Natural killer cell (primary cell): ENCODE results near the gene GNAT1. TPM values are rescaled to one million over a fixed set of nuclear protein-coding genes. Genes with fewer than 3 reads are reported as not detected.

Source experiments
- ATAC-seq, 3 donors: fragments of 150-1000 bp in 2 of 3; fragments of 200-7000 bp in 1 of 3; cut with Tn5 transposase; 1 replicate in 1 of 3; 2 replicates in 2 of 3; pipeline ENCODE4 v1.10.0; 2021; ENCODE audit warnings: mild to moderate bottlenecking in 2 of 3, moderate library complexity in 2 of 3
- DNase-seq, 2 donors: peaks; one replicate each; pipeline versions ENCODE4 v3.0.0 to v3.0.0-alpha.2; 2013 to 2021; ENCODE audit warnings: mixed read lengths in 1 of 2
- H3K27ac ChIP-seq: one replicate; pipeline ENCODE4 v1.5.1; 2013; ENCODE audit warnings: mild to moderate bottlenecking, low read length
- H3K27me3 ChIP-seq: one replicate; pipeline ENCODE4 v1.6.1; 2013; ENCODE audit warnings: low read length; ENCODE audit not compliant: control insufficient read depth, insufficient read depth
- H3K36me3 ChIP-seq: one replicate; pipeline ENCODE4 v1.6.1; 2013; ENCODE audit warnings: low read length; ENCODE audit not compliant: control insufficient read depth, insufficient read depth
- H3K4me1 ChIP-seq: one replicate; pipeline ENCODE4 v1.6.1; 2013; ENCODE audit warnings: low read length; ENCODE audit not compliant: control insufficient read depth, insufficient read depth
- H3K4me3 ChIP-seq: one replicate; pipeline ENCODE4 v1.5.1; 2013; ENCODE audit warnings: low read length
- H3K9me3 ChIP-seq: one replicate; pipeline ENCODE4 v1.6.1; 2013; ENCODE audit warnings: low read length; ENCODE audit not compliant: control insufficient read depth, insufficient read depth
- H3K27ac Mint-ChIP-seq, 2 donors: one replicate each; pipeline ENCODE4 v1.8.0; 2022; ENCODE audit warnings: mild to moderate bottlenecking in 2 of 2, mixed read lengths in 2 of 2, moderate library complexity in 1 of 2
- H3K27me3 Mint-ChIP-seq, 2 donors: one replicate each; pipeline ENCODE4 v1.8.0; 2022; ENCODE audit warnings: low read depth in 2 of 2, mixed read lengths in 2 of 2
- H3K36me3 Mint-ChIP-seq: one replicate; pipeline ENCODE4 v1.8.0; 2022; ENCODE audit warnings: mixed read lengths
- H3K4me1 Mint-ChIP-seq, 2 donors: one replicate each; pipeline ENCODE4 v1.8.0; 2022; ENCODE audit warnings: mixed read lengths in 2 of 2
- H3K4me3 Mint-ChIP-seq: one replicate; pipeline ENCODE4 v1.8.0; 2022; ENCODE audit warnings: mild to moderate bottlenecking, moderate library complexity, mixed read lengths
- H3K9me3 Mint-ChIP-seq, 2 donors: one replicate each; pipeline ENCODE4 v1.8.0; 2022; ENCODE audit warnings: mixed read lengths in 2 of 2
- CTCF ChIP-seq: fragments of 200-600 bp; IDR thresholded peaks from one replicate; pipeline ENCODE4 v1.8.0; 2022; ENCODE audit warnings: antibody characterized with exemption
- WGBS: methylation state at CpG from one replicate; pipeline ENCODE4 v1.1.7; 2013; ENCODE audit warnings: missing lambda C conversion rate; ENCODE audit not compliant: insufficient coverage; 5-methylcytosine and 5-hydroxymethylcytosine counted together
- intact Hi-C: fragments of 100-400 bp; cut with micrococcal nuclease; formaldehyde crosslinking; loops from one replicate; pipeline ENCODE4 v1.14.2; 2022
- total RNA-seq, 4 donors: library from RNA; stranded (reverse); fragments of 120-200 nt in 1 of 4; gene quantifications; one replicate each; pipeline versions ENCODE4 v1.2.3 to v1.2.4, GENCODE V29; 2013 to 2022

Gene GNAT1
- total RNA-seq, 3 donors from 2014 or later (not counting 1 experiment from before 2014, with no cell fraction given), result not detected

- 91% methylated on average over 7 of the region's 7 CpGs for WGBS
- peaks cover 0 to 6% of the 10 kb centered on the region in 2 donors for H3K27me3 Mint-ChIP-seq
- intact Hi-C loops, result no loop called here
- DNase-seq, result no peak
- peaks cover 0 to 6% of the 10 kb centered on the region in 2 donors for H3K4me1 Mint-ChIP-seq
- no peaks in the 10 kb centered on the region for H3K36me3 Mint-ChIP-seq
- H3K4me1 ChIP-seq, result peaks cover 21% of the 10 kb centered on the region
- no peaks in the 10 kb centered on the region for H3K36me3 ChIP-seq
- H3K27me3 ChIP-seq, result peaks cover 12% of the 10 kb centered on the region
- no peaks in the 10 kb centered on the region for H3K9me3 Mint-ChIP-seq
- H3K27ac Mint-ChIP-seq, result no peak overlapping the region
- no peaks in the 10 kb centered on the region for H3K9me3 ChIP-seq
- H3K27ac ChIP-seq, result no peak overlapping the region
- no peak for TF ChIP-seq CTCF
- no peak overlapping the region for H3K4me3 ChIP-seq
- no peak overlapping the region for H3K4me3 Mint-ChIP-seq
- ATAC-seq, result no peak
Measured at GRCh38 chr3:50189989-50190388, 1.4 kb upstream of the GNAT1 start.

GRCh38 chr3:50192124-50192523 lies 714 bp downstream of the GNAT1 start:
- Mint-ChIP-seq H3K36me3 (no peaks in the 10 kb centered on the region), H3K27me3 (peaks cover 7 to 12% of the 10 kb centered on the region in 2 donors), H3K27ac (no peak overlapping the region), H3K4me1 (peaks cover 0 to 6% of the 10 kb centered on the region in 2 donors), H3K9me3 (no peaks in the 10 kb centered on the region), H3K4me3 (no peak overlapping the region)
- Histone ChIP-seq H3K27ac (no peak overlapping the region), H3K27me3 (peaks cover 12% of the 10 kb centered on the region), H3K4me3 (no peak overlapping the region), H3K9me3 (no peaks in the 10 kb centered on the region), H3K4me1 (peaks cover 21% of the 10 kb centered on the region), H3K36me3 (no peaks in the 10 kb centered on the region)
- DNase-seq (no peak), ATAC-seq (no peak)
- intact Hi-C loops, result loop anchor here (1.0 kb wide), 1 partner anchor 81 kb away; no protein-coding TSS in a partner anchor
- 85% methylated on average over 8 of the region's 8 CpGs for WGBS
- TF ChIP-seq CTCF, result no peak

- DNase-seq (peak; percentile 81 to 91), ATAC-seq (peak; percentile 54 to 69 (median 58))
- H3K4me3 Mint-ChIP-seq, result no peak overlapping the region
- no peaks in the 10 kb centered on the region for H3K9me3 Mint-ChIP-seq
- Histone ChIP-seq H3K36me3 (no peaks in the 10 kb centered on the region), H3K27me3 (peaks cover 12% of the 10 kb centered on the region), H3K4me3 (no peak overlapping the region), H3K4me1 (peaks cover 21% of the 10 kb centered on the region), H3K27ac (no peak overlapping the region), H3K9me3 (no peaks in the 10 kb centered on the region)
- 15% methylated on average over 21 of the region's 21 CpGs for WGBS
- no peak overlapping the region for H3K27ac Mint-ChIP-seq
- peaks cover 0 to 6% of the 10 kb centered on the region in 2 donors for H3K4me1 Mint-ChIP-seq
- H3K36me3 Mint-ChIP-seq, result no peaks in the 10 kb centered on the region
- peak; percentile 83 for TF ChIP-seq CTCF
- peaks cover 7 to 12% of the 10 kb centered on the region in 2 donors for H3K27me3 Mint-ChIP-seq
- intact Hi-C loops, result loop anchor here (1.0 kb wide), 1 partner anchor 81 kb away; no protein-coding TSS in a partner anchor
Measured at GRCh38 chr3:50192689-50193141, 1.3 kb downstream of the GNAT1 start.

- intact Hi-C loops, result no loop called here
- DNase-seq, result no peak
Measured at GRCh38 chr3:50193286-50193685, 1.9 kb downstream of the GNAT1 start.

More at GRCh38 chr3:50193286-50193685, 1.9 kb downstream of the GNAT1 start:
- no peak overlapping the region for H3K27ac Mint-ChIP-seq
- 44% methylated on average over 36 of the region's 36 CpGs for WGBS
- Histone ChIP-seq H3K4me1 (peaks cover 21% of the 10 kb centered on the region), H3K4me3 (no peak overlapping the region), H3K9me3 (no peaks in the 10 kb centered on the region), H3K27me3 (peaks cover 12% of the 10 kb centered on the region), H3K36me3 (no peaks in the 10 kb centered on the region), H3K27ac (no peak overlapping the region)
- no peaks in the 10 kb centered on the region for H3K36me3 Mint-ChIP-seq
- H3K4me1 Mint-ChIP-seq, result peaks cover 0 to 6% of the 10 kb centered on the region in 2 donors
- H3K9me3 Mint-ChIP-seq, result no peaks in the 10 kb centered on the region
- H3K4me3 Mint-ChIP-seq, result no peak overlapping the region
- no peak for TF ChIP-seq CTCF
- ATAC-seq, result no peak
- peaks cover 7 to 12% of the 10 kb centered on the region in 2 donors for H3K27me3 Mint-ChIP-seq
